OCI-LY7 (cell line): ENCODE results near the gene TBC1D2B.

Source experiments
- EZH2phosphoT487 ChIP-seq: fragments of 200-600 bp; sonication (generic); IDR thresholded peaks from 2 replicates; pipeline ENCODE4 v1.6.1; 2018; ENCODE audit warnings: low read depth, borderline replicate concordance, mild to moderate bottlenecking, mixed run types, antibody characterized with exemption, low read length, moderate library complexity, mixed read lengths
- TF ChIP-seq, protein P1 (sequence below): fragments of 200-600 bp; sonication (generic); conservative IDR thresholded peaks from 2 replicates; pipeline ENCODE4 v1.5.1; 2014; ENCODE audit warnings: mild to moderate bottlenecking, antibody characterized with exemption, low read length, moderate library complexity, mixed read lengths

DNA sequence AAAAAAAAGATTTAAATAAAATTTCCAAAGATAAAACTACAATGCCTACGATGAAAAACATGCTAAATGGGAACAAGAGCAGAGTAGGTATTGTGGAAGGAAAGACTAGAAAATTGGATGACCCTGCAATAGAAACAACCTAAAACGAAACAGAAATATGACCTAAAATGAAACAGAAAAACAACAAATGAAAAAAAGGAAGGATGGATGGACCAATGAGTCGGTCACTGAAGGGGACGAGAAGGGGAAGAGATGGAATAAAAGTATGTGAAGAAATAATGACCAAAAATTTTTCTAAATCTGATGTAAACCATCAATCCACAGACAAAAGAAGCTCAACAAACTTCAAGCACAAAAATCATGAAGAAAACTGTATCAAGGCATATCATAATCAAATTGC, 44.8 kb downstream of the TBC1D2B start:
- TF ChIP-seq EZH2phosphoT487, result no peak
- TF ChIP-seq, protein P1, sequence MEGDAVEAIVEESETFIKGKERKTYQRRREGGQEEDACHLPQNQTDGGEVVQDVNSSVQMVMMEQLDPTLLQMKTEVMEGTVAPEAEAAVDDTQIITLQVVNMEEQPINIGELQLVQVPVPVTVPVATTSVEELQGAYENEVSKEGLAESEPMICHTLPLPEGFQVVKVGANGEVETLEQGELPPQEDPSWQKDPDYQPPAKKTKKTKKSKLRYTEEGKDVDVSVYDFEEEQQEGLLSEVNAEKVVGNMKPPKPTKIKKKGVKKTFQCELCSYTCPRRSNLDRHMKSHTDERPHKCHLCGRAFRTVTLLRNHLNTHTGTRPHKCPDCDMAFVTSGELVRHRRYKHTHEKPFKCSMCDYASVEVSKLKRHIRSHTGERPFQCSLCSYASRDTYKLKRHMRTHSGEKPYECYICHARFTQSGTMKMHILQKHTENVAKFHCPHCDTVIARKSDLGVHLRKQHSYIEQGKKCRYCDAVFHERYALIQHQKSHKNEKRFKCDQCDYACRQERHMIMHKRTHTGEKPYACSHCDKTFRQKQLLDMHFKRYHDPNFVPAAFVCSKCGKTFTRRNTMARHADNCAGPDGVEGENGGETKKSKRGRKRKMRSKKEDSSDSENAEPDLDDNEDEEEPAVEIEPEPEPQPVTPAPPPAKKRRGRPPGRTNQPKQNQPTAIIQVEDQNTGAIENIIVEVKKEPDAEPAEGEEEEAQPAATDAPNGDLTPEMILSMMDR, result no peak
